HG03060 (cell line): ENCODE data around the gene NOLC1.

Source experiments
- ATAC-seq: cut with Tn5 transposase; IDR thresholded peaks from one replicate; pipeline ENCODE4 v1.9.1; 2021; ENCODE audit warnings: low read depth, moderate number of reproducible peaks; ENCODE audit not compliant: unreplicated experiment

The NOLC1 gene

DNA sequence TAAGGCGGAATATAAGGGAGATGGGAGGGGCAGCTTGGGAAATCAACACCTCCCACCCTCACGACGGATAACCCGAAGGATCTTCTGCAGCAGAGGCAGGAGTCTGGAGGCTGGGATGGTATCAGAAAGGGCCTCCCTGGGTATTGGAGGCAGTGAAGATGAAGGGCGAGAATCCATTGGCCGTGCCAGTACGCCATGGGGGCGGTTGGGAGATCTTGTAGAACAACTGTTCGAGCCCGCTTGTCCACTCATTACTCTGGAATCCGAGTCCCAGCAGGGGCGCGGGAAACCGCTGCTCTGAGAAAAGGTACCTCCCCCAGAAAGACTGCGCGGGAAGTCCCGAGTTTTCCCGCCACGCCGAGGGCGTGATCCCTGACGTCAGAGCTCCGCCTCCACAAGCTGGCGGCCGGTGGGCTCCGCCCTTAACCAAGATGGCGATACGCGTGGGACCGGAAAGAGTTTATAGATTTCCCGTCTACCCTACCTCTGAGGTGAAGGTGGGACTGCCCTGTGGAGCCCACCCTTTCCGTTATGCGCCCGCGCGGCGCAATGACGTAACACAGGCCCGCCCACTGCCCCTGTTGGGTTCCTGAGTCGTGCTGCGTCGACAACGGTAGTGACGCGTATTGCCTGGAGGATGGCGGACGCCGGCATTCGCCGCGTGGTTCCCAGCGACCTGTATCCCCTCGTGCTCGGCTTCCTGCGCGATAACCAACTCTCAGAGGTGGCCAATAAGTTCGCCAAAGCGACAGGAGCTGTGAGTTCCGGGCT is at the start of gene NOLC1:
NOLC1 (plus strand) TSS at position 616 of the 771 bp plus-strand sequence; CDS start at position 638, 22 bp downstream.
- peak; percentile 88 for ATAC-seq

- no peak for ATAC-seq
Observed at GRCh38 chr10:102102421-102102820, 49.8 kb upstream of the NOLC1 start.

GRCh38 chr10:102106998-102107397 is 45.2 kb upstream of the NOLC1 start:
- no peak for ATAC-seq

DNA sequence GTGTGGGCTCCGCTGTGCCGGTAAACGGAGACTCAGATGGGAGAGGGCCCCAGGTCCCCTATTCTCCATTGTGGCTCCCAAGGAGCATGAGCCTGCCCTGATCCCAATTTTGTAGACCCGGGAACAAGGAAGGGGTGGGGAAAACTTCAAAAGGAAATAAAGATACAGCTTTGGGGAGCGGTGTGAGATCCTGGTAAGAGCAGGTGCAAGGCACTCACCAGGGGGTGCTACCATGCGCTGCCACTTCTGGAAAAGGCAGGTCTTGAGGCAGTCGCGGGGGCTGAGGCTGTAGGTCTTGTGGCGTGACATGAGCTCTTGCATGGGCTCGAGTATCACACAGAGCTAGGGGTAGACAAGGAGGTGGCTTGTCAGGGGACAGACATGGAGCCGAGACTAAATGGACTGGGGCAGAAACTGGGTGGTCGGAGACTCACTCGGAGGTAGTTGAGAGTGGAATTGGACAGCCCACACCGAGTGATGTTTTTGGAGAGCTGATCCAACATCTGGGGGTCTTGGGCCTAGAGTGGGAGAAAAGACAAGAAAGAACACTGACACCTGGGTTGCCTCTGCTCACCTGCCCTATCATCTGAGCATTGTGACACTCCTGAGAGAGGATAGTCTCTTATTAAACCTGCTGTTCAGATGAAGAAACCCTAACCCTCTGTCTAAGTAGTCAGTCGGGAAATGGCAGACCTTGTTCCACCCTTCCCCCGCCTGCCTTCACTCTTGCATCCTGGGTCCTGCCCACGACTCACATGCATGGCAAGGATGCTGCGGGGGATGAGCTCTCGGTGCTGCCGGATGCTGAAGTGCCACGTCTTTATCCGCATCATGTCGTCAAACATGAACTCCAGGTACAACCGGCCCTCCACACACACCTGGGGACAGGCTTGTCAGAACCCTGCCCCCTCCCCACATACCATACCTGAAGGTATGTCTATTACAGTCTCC is 42.7 kb upstream of the NOLC1 start:
- no peak for ATAC-seq

GRCh38 chr10:102111276-102111675 is 40.9 kb upstream of the NOLC1 start:
- ATAC-seq = no peak

GRCh38 chr10:102112210-102112817 is 39.9 kb upstream of the NOLC1 start:
- no peak for ATAC-seq

DNA sequence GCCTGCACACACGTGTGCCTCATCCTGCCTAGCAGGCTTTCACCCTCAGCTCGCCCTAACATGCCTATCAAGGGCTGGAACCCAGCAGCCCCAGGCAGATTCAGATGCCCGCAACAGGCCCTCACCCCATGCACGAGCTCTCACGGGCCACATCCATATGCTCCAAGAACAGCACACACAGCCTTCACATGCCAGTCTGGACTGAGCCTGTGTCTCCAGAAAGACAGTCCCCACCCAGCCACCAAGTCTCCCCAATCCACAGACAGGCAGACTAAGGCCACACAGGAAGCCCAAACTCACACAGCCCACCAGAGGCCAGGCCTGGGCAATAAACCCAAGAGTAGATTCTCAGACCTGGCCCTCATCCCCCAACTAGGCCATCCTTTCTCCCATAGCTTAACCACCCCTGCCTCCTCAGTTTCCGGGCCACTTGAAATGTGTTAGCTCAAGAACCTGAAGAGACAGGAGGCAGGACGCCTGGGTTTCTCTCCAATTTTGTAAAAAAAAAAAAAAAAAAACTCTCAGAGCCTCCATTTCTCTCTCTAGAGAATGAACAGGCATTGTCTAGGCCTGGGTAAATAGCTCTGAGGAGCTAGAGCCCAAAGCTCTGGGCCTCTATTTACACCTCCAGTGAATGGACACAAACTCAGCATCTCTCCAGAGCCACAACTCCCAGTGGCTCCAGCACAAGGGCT is 38.8 kb upstream of the NOLC1 start:
- no peak for ATAC-seq

GRCh38 chr10:102113956-102114857 is 38.0 kb upstream of the NOLC1 start:
- ATAC-seq = no peak

- ATAC-seq = no peak
Observed at GRCh38 chr10:102114861-102115618, 37.1 kb upstream of the NOLC1 start.

GRCh38 chr10:102115775-102116174 is 36.4 kb upstream of the NOLC1 start:
- no peak for ATAC-seq

DNA sequence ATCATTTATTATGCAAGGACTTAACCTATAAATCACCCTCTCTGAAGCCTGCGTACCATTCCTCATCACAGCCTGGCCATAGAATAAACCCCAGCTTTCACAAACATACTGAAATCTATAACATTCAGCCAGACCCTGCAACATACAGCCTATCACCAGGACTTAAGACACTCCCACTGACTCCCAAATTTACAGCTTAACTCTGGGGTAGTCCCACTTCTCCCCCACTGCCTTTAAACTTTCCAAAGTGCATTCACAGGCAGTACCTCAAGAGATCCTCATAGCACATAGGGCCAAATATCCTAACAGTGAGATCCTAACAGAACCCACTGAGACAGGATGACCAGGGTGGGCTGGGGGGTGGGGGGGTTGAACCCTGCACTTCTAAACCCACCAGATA is 35.5 kb upstream of the NOLC1 start:
- ATAC-seq = no peak

DNA sequence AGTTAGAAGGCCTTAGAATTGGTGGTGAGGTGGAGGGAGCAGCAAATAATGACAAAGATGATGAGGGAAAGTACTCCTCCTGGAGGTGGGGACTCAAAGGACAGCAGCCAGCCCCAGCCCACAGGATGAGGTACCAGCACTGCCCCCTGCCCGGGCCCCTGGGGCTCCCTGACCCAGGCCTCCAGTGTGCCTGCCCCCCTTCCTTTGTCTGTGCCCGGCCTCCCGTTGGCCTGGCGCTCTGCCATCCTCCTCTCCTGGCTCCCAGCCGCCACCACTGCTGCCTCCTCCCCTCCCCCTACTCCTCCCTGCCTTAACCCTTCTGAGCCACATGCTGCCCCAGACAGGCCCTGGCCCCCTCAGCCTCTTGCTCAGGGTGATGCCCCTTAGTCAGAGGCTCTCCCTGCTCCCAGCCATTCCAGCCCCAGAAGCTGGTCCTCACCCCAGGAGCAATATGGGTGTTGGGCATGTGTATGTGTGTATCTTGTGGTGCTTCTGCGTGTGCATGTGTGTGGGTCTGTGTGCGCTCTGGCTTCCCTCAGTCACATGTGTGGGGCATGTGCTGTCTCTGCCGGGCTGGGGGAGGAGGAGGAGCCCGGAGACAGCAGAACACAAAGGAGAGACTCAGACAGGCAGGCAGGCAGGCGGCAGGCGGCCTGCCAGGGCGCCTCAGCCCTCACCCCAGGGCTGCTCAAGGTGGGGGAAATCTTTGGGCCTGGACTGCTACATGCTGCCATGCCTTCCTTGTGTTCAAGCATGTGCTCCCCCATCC is 34.6 kb upstream of the NOLC1 start:
- no peak for ATAC-seq

- no peak for ATAC-seq
Observed at GRCh38 chr10:102118867-102119266, 33.3 kb upstream of the NOLC1 start.

DNA sequence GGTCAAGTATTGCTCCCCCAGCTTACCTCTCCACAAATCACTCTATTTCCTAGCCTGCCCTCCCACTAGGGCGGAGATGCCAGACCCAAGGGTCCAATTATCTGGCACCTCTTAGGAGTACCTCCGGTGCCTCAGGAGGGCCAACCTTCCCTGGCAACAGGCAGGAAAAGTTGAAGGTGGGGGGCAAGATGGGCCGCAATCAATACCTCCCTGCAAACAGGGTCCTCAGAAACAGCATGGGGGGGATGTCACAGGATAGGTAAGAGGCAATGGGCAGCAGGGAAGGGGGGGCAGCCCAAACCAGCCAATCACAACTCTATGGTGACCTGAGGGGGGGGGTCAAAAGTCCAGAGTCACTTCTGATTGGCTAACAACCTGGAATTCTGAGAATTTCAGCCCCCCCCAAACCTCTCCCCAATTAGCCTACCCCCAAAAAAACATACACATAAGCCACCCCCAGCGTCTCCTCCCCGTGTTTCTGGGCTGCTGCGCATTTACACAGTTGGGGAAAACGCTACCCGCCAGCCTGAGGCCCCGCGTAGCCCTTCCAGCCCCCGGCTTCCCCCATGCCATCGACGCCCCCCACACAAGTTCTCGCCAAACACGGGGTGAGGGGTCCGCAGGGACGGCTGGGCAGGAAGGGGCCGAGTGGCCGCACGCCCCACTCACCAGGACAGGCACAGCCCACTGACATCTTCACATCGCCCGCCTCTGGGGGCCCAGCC is 32.6 kb upstream of the NOLC1 start:
- ATAC-seq = no peak

- no peak for ATAC-seq
Observed at GRCh38 chr10:102120142-102120990, 31.8 kb upstream of the NOLC1 start, which contains the start of gene LDB1. LDB1 (minus strand) TSS chr10:102120368; CDS start chr10:102120110, 258 bp downstream.

DNA sequence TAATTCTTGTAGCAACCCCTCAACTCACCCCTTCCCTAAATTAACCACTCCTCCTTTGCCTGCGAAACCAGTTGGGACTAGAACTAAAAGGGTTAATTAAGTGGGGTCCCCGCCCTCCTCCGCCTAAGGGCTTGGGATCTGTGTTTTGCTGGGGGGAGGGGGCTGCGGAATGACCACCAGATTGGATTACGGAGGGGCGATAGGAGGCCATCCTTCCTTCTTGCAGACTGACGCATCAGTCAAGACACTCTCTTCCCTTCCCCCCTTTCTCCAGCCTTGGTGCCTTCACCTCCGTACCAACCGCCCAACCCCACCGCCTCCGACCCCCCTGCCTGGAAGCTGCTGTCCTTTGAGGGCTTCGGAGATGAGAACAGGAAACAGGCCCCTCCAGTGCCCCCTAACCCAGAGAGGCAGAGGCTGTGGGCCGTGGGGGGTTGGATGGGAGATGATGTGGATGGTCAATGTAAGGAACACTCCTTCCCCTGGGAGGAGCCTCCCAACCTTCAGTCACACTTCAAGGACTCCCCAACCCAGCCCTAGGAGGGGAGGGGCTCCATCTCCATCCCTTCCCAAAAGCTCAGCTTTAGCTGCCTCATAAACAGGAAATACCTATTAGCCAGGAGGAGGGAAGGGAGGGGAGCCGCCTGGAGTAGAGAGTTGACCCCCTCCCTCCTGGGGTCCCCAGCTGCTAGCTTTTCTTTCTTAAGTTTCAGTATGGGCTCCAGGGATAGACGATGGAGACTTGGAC is 31.0 kb upstream of the NOLC1 start:
- ATAC-seq = no peak
